ENCODE measurements around the gene SLC38A8.

GRCh38 chr16:84005391-84005790, 37.2 kb downstream of the SLC38A8 start:
- TF ChIP-seq CTCF (IDR thresholded peaks at IDR 0.05) (no peak), TCF7L2 (IDR thresholded peaks at IDR 0.05; ENCODE audit: low read depth, low read length) (no peak), REST (IDR thresholded peaks at IDR 0.05; ENCODE audit: insufficient read depth in 1 of 2, low read depth in 2 of 2, low read length in 1 of 2) (no peak), SIN3A (IDR thresholded peaks at IDR 0.05; ENCODE audit: borderline replicate concordance, insufficient read depth, low read depth, low read length) (no peak), POLR2AphosphoS5 (IDR thresholded peaks at IDR 0.05; ENCODE audit: low read depth, low read length) (no peak)

All from Panc1 (cell line).